Neural cell (in vitro differentiated cells): Measurements from ENCODE around the gene SMARCC2. TPM values are rescaled to one million over a fixed set of nuclear protein-coding genes. Genes with fewer than 3 reads are reported as not detected.

Experiments used
- H2AFZ ChIP-seq: fragments of 200-600, 300-800 bp; sonication (generic), shearing (Covaris generic); 2 replicates; pipeline ENCODE4 v1.6.0; 2014; ENCODE audit warnings: low read depth, mild to moderate bottlenecking, antibody characterized with exemption, low read length, moderate library complexity
- H3F3A ChIP-seq: fragments of 200-600 bp; shearing (Covaris generic); 2 replicates; pipeline ENCODE4 v1.6.1; 2016; ENCODE audit warnings: mild to moderate bottlenecking, moderate library complexity, mixed read lengths, antibody characterized with exemption, low read length; ENCODE audit not compliant: insufficient read depth, poor library complexity, severe bottlenecking
- H3K27ac ChIP-seq: fragments of 200-600, 300-800 bp; sonication (generic), shearing (Covaris generic); 2 replicates; pipeline ENCODE4 v1.5.1; 2014; ENCODE audit warnings: mild to moderate bottlenecking, low read length, moderate library complexity
- H3K27me3 ChIP-seq: fragments of 300-800, 200-600 bp; sonication (generic), shearing (Covaris generic); 2 replicates; pipeline ENCODE4 v1.6.0; 2014; ENCODE audit warnings: mild to moderate bottlenecking, low read depth, low read length, moderate library complexity; ENCODE audit not compliant: insufficient read depth
- H3K36me3 ChIP-seq: fragments of 300-800, 200-600 bp; sonication (generic), shearing (Covaris generic); 2 replicates; pipeline ENCODE4 v1.5.1; 2014; ENCODE audit warnings: mild to moderate bottlenecking, antibody characterized with exemption, low read length, moderate library complexity; ENCODE audit not compliant: insufficient read depth
- H3K4me2 ChIP-seq: fragments of 300-800, 200-600 bp; sonication (generic), shearing (Covaris generic); 2 replicates; pipeline ENCODE4 v1.6.0; 2014; ENCODE audit warnings: mild to moderate bottlenecking, low read length
- H3K4me3 ChIP-seq: fragments of 300-800, 200-600 bp; sonication (generic), shearing (Covaris generic); 2 replicates; pipeline ENCODE4 v1.5.1; 2014; ENCODE audit warnings: mild to moderate bottlenecking, low read length, moderate library complexity
- H3K79me2 ChIP-seq: fragments of 200-600 bp; shearing (Covaris generic); replicated peaks from 2 replicates; pipeline ENCODE4 v1.6.0; 2014; ENCODE audit warnings: mild to moderate bottlenecking, low read length, moderate library complexity; ENCODE audit not compliant: insufficient read depth
- H3K9ac ChIP-seq: fragments of 300-800, 200-600 bp; sonication (generic), shearing (Covaris generic); 2 replicates; pipeline ENCODE4 v1.6.1; 2016; ENCODE audit warnings: mild to moderate bottlenecking, low read length, mixed read lengths
- H3K9me2 ChIP-seq: fragments of 200-600 bp; shearing (Covaris generic); 2 replicates; pipeline ENCODE4 v1.6.1; 2016; ENCODE audit warnings: mild to moderate bottlenecking, low read length, mixed read lengths; ENCODE audit not compliant: insufficient read depth
- H3K9me3 ChIP-seq: fragments of 200-600, 300-800 bp; sonication (generic), shearing (Covaris generic); 2 replicates; pipeline ENCODE4 v1.6.1; 2016; ENCODE audit warnings: mild to moderate bottlenecking, mixed run types, low read length, moderate library complexity, mixed read lengths
- H4K20me1 ChIP-seq: fragments of 200-600 bp; shearing (Covaris generic); 2 replicates; pipeline ENCODE4 v1.6.1; 2016; ENCODE audit warnings: mild to moderate bottlenecking, mixed run types; ENCODE audit not compliant: insufficient read depth
- CTCF ChIP-seq: fragments of 450-650 bp; IDR thresholded peaks from 2 replicates; pipeline ENCODE4 v1.5.1; 2014; ENCODE audit warnings: antibody characterized with exemption, mild to moderate bottlenecking, moderate library complexity; ENCODE audit not compliant: poor library complexity, severe bottlenecking
- EP300 ChIP-seq: fragments of 450-650 bp; conservative IDR thresholded peaks from 2 replicates; pipeline ENCODE4 v1.6.1; 2014; ENCODE audit warnings: antibody characterized with exemption, mild to moderate bottlenecking, moderate library complexity; ENCODE audit not compliant: poor library complexity, severe bottlenecking
- EZH2 ChIP-seq: fragments of 200-600, 300-800 bp; shearing (Covaris generic), sonication (generic); IDR thresholded peaks from 2 replicates; pipeline ENCODE4 v1.6.1; 2014; ENCODE audit warnings: antibody characterized with exemption, low read length, borderline replicate concordance, mild to moderate bottlenecking; ENCODE audit not compliant: insufficient read depth, poor library complexity, severe bottlenecking
- MXI1 ChIP-seq: fragments of 450-650 bp; conservative IDR thresholded peaks from 2 replicates; pipeline ENCODE4 v1.6.1; 2014; ENCODE audit warnings: antibody characterized with exemption, mild to moderate bottlenecking; ENCODE audit not compliant: poor library complexity, severe bottlenecking
- POLR2AphosphoS5 ChIP-seq: IDR thresholded peaks from 2 replicates; pipeline ENCODE4 v1.6.1; 2012
- RAD21 ChIP-seq: fragments of 450-650 bp; conservative IDR thresholded peaks from 2 replicates; pipeline ENCODE4 v1.6.1; 2014; ENCODE audit warnings: antibody characterized with exemption, mild to moderate bottlenecking, moderate library complexity
- REST ChIP-seq: IDR thresholded peaks from 2 replicates; pipeline ENCODE4 v1.6.1; 2012; ENCODE audit warnings: borderline replicate concordance
- SMC3 ChIP-seq: fragments of 450-650 bp; conservative IDR thresholded peaks from 2 replicates; pipeline ENCODE4 v1.6.1; 2014; ENCODE audit warnings: antibody characterized with exemption, mild to moderate bottlenecking, moderate library complexity; ENCODE audit not compliant: poor library complexity
- TAF1 ChIP-seq: IDR thresholded peaks from 2 replicates; pipeline ENCODE4 v1.6.1; 2012; ENCODE audit warnings: low read depth
- polyA plus RNA-seq: library from polyadenylated mRNA; depleted of rRNA; stranded (reverse); fragments of >200 nt; gene quantifications from 2 replicates; pipeline ENCODE4 v1.2.3, GENCODE V29; 2014

SMARCC2 gene
- polyA plus RNA-seq, 1 donor from 2014 or later: 85.6 TPM

GRCh38 chr12:56212361-56212760 is 23.1 kb upstream of the SMARCC2 start:
- H3K9me3 ChIP-seq: no peaks in the 10 kb centered on the region
- TF ChIP-seq SMC3 (no peak), RAD21 (no peak), REST (no peak), TAF1 (no peak), EP300 (no peak), MXI1 (no peak), CTCF (no peak), EZH2 (no peak), POLR2AphosphoS5 (no peak)
- H3K9me2 ChIP-seq: no peaks in the 10 kb centered on the region
- H3K4me3 ChIP-seq: no peak overlapping the region
- no peak overlapping the region for H3K27ac ChIP-seq
- no peaks in the 10 kb centered on the region for H3K36me3 ChIP-seq
- H3F3A ChIP-seq: no peaks in the 10 kb centered on the region
- H3K4me2 ChIP-seq: no peak overlapping the region
- no peak overlapping the region for H3K9ac ChIP-seq
- no peaks in the 10 kb centered on the region for H3K27me3 ChIP-seq
- H4K20me1 ChIP-seq: no peaks in the 10 kb centered on the region
- no peak overlapping the region for H2AFZ ChIP-seq
- H3K79me2 ChIP-seq: no peaks in the 10 kb centered on the region

- no peaks in the 10 kb centered on the region for H3K79me2 ChIP-seq
- no peak overlapping the region for H3K27ac ChIP-seq
- no peak overlapping the region for H3K9ac ChIP-seq
- H2AFZ ChIP-seq: no peak overlapping the region
- H3F3A ChIP-seq: no peaks in the 10 kb centered on the region
- no peak for TF ChIP-seq POLR2AphosphoS5
- no peak for TF ChIP-seq EZH2
- TF ChIP-seq TAF1: no peak
- TF ChIP-seq RAD21: no peak
- TF ChIP-seq CTCF: no peak
- no peak for TF ChIP-seq MXI1
- H3K36me3 ChIP-seq: peaks cover 6% of the 10 kb centered on the region
- no peak overlapping the region for H3K4me3 ChIP-seq
- no peak overlapping the region for H3K4me2 ChIP-seq
- no peaks in the 10 kb centered on the region for H3K9me2 ChIP-seq
- no peaks in the 10 kb centered on the region for H3K9me3 ChIP-seq
- H3K27me3 ChIP-seq: no peaks in the 10 kb centered on the region
- H4K20me1 ChIP-seq: no peaks in the 10 kb centered on the region
Observed at GRCh38 chr12:56208006-56208405, 18.7 kb upstream of the SMARCC2 start.
